Measurements from ENCODE around the gene SCAMP1. TPM values are rescaled to one million over a fixed set of nuclear protein-coding genes. Genes with fewer than 3 reads are reported as not detected.

The SCAMP1 gene
- total RNA-seq, 2 experiments from 2014 or later: 18.0 to 41.1 TPM

- Histone ChIP-seq H3K36me3 (ENCODE audit: insufficient read depth, low read length) (0 out of 2 replicates have a peak, but pooled peaks cover 3% of the 10 kb centered on the region), H3K4me3 (ENCODE audit: low read depth, low read length, poor library complexity, severe bottlenecking) (no peak overlapping the region), H4K20me1 (ENCODE audit: insufficient read depth, low read length) (no peaks in the 10 kb centered on the region), H3K4me2 (ENCODE audit: low read length) (no peak overlapping the region), H3K27ac (ENCODE audit: low read depth, low read length, poor library complexity, severe bottlenecking) (no peak overlapping the region), H3K9me2 (ENCODE audit: insufficient read depth, low read length) (no peaks in the 10 kb centered on the region), H3K9me3 (ENCODE audit: low read length) (0 out of 2 replicates have a peak, but pooled peaks cover 5% of the 10 kb centered on the region), H3K4me1 (ENCODE audit: insufficient read depth, low read length, poor library complexity, severe bottlenecking) (peaks cover 57% of the 10 kb centered on the region), H3K79me2 (ENCODE audit: insufficient read depth, low read depth, low read length) (peaks cover 9% of the 10 kb centered on the region; the same call in 1 of the 2 replicates), H2AFZ (ENCODE audit: low read length) (no peak overlapping the region)
- CTCF ChIA-PET (ENCODE audit: unreplicated experiment): no interaction called here
- intact Hi-C loops (cut with micrococcal nuclease; ENCODE audit: unreplicated experiment): no loop called here
- TF ChIP-seq EZH2phosphoT487 (IDR thresholded peaks at IDR 0.05; ENCODE audit: borderline replicate concordance, low read depth, low read length): no peak
- TF ChIP-seq CTCF (conservative IDR thresholded peaks at IDR 0.05; ENCODE audit: low read length): no peak
- DNase-seq (ENCODE audit: low spot score): no peak
- POLR2A ChIA-PET: interaction anchor here (0.6 to 1.3 kb wide), 5 partner anchors 8 to 67 kb away, joined by 3 to 4 read pairs (median 3); no protein-coding TSS in a partner anchor
- no TSS peak for BruUV-seq (replicated peaks)
Measured at GRCh38 chr5:78501411-78502352, 141.3 kb downstream of the SCAMP1 start.

GRCh38 chr5:78503958-78504653, 143.7 kb downstream of the SCAMP1 start:
- CTCF ChIA-PET (ENCODE audit: unreplicated experiment): no interaction called here
- Histone ChIP-seq H3K27ac (ENCODE audit: low read depth, low read length, poor library complexity, severe bottlenecking) (no peak overlapping the region), H3K4me3 (ENCODE audit: low read depth, low read length, poor library complexity, severe bottlenecking) (no peak overlapping the region), H3K79me2 (ENCODE audit: insufficient read depth, low read depth, low read length) (peaks cover 5% of the 10 kb centered on the region; the same call in 1 of the 2 replicates), H3K9me3 (ENCODE audit: low read length) (no peaks in the 10 kb centered on the region), H3K9me2 (ENCODE audit: insufficient read depth, low read length) (no peaks in the 10 kb centered on the region), H3K4me2 (ENCODE audit: low read length) (no peak overlapping the region), H2AFZ (ENCODE audit: low read length) (no peak overlapping the region), H4K20me1 (ENCODE audit: insufficient read depth, low read length) (no peaks in the 10 kb centered on the region), H3K36me3 (ENCODE audit: insufficient read depth, low read length) (0 out of 2 replicates have a peak, but pooled peaks cover 3% of the 10 kb centered on the region), H3K4me1 (ENCODE audit: insufficient read depth, low read length, poor library complexity, severe bottlenecking) (peaks cover 33% of the 10 kb centered on the region)
- TF ChIP-seq CTCF (conservative IDR thresholded peaks at IDR 0.05; ENCODE audit: low read length) (no peak), EZH2phosphoT487 (IDR thresholded peaks at IDR 0.05; ENCODE audit: borderline replicate concordance, low read depth, low read length) (no peak)
- no peak for DNase-seq (ENCODE audit: low spot score)
- BruUV-seq (replicated peaks): no TSS peak
- intact Hi-C loops (cut with micrococcal nuclease; ENCODE audit: unreplicated experiment): no loop called here
- POLR2A ChIA-PET: interaction anchor here (0.6 kb wide), 1 partner anchor 152 kb away, joined by 3 read pairs; no protein-coding TSS in a partner anchor

Data from OCI-LY7 (cell line).